Lower lobe of right lung (tissue), 2 donors: Measurements from ENCODE around the gene TLE7. TPM values are rescaled to one million over a fixed set of nuclear protein-coding genes. Genes with fewer than 3 reads are reported as not detected.

Source experiments
- ATAC-seq, 2 donors: fragments of 200-7000 bp; cut with Tn5 transposase; one replicate each; pipeline ENCODE4 v1.9.1; 2020 to 2022; ENCODE audit warnings: mild to moderate bottlenecking in 2 of 2, moderate library complexity in 2 of 2
- DNase-seq: peaks from one replicate; pipeline ENCODE4 v3.0.0-alpha.2; 2020
- H3K27ac ChIP-seq: fragments of 200-600 bp; one replicate; pipeline ENCODE4 v1.8.0; 2022
- H3K27me3 ChIP-seq: fragments of 200-600 bp; one replicate; pipeline ENCODE4 v1.8.0; 2022; ENCODE audit warnings: low read depth
- H3K36me3 ChIP-seq: fragments of 200-600 bp; one replicate; pipeline ENCODE4 v1.8.0; 2022; ENCODE audit warnings: mild to moderate bottlenecking
- H3K4me1 ChIP-seq: fragments of 200-600 bp; one replicate; pipeline ENCODE4 v1.8.0; 2022
- H3K4me3 ChIP-seq: fragments of 200-600 bp; one replicate; pipeline ENCODE4 v1.8.0; 2022; ENCODE audit warnings: mild to moderate bottlenecking
- H3K9me3 ChIP-seq: fragments of 200-600 bp; one replicate; pipeline ENCODE4 v1.8.0; 2022
- intact Hi-C: fragments of 100-400 bp; cut with DNase I; formaldehyde crosslinking; loops from one replicate; pipeline ENCODE4 v1.11.0; 2022
- total RNA-seq: library from RNA; stranded (reverse); fragmentation: NEBNext Ultra II Directional; extraction: Animal tissue kit (Norgen Biotek cat#: 25700); gene quantifications from one replicate; pipeline ENCODE4 v1.2.1, GENCODE V29; 2021
- TF ChIP-seq, protein P1 (sequence below): fragments of 200-600 bp; IDR thresholded peaks from one replicate; pipeline ENCODE4 v1.8.0; 2022; ENCODE audit warnings: antibody characterized with exemption, mild to moderate bottlenecking
- donor health status: DM: no; HTN: yes; CAD: no; lungs with severe emphysema.

TLE7 gene
- total RNA-seq, 1 donor from 2014 or later, result not detected

DNA sequence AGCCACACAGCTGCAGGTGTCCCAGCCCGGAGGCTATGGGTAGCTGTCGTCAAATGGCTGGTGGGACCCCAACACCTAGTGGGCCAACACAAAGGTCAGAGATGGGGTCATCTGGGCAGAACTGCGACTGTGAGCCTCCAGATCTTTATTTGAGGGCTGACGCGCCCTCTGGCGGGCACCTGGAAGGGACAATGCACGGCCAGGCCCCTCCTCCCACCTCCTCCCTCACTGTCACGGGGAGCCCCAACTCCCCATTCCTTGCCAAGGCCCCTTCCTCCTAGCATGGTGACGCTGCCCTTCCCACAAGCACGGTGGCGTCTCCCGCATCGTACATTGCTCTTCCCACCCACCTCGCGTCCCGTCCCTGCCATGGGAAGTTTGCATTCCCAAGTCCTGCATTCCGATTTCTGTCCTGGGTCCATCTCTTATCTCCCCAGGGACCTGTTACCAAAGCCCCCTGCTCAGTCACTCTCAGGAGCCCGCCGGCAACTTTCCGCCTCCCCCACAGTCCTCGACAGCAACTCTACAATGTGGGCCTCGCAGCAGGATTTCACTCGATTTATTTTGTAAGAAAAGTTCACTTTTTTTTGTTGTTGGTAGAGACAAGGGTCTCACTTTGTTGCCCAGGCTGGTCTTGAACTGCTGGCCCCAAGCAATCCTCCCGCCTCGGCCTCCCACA lies 1.0 kb downstream of the TLE7 start:
- Histone ChIP-seq H3K9me3 (peaks cover 23% of the 10 kb centered on the region), H3K36me3 (no peaks in the 10 kb centered on the region), H3K4me3 (no peak overlapping the region), H3K4me1 (no peaks in the 10 kb centered on the region), H3K27me3 (no peaks in the 10 kb centered on the region), H3K27ac (no peak overlapping the region)
- intact Hi-C loops, result no loop called here
- ATAC-seq (peak in 1 of 2 donors; percentile 34), DNase-seq (no peak)
- TF ChIP-seq, protein P1, sequence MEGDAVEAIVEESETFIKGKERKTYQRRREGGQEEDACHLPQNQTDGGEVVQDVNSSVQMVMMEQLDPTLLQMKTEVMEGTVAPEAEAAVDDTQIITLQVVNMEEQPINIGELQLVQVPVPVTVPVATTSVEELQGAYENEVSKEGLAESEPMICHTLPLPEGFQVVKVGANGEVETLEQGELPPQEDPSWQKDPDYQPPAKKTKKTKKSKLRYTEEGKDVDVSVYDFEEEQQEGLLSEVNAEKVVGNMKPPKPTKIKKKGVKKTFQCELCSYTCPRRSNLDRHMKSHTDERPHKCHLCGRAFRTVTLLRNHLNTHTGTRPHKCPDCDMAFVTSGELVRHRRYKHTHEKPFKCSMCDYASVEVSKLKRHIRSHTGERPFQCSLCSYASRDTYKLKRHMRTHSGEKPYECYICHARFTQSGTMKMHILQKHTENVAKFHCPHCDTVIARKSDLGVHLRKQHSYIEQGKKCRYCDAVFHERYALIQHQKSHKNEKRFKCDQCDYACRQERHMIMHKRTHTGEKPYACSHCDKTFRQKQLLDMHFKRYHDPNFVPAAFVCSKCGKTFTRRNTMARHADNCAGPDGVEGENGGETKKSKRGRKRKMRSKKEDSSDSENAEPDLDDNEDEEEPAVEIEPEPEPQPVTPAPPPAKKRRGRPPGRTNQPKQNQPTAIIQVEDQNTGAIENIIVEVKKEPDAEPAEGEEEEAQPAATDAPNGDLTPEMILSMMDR, result peak; percentile 7

DNA sequence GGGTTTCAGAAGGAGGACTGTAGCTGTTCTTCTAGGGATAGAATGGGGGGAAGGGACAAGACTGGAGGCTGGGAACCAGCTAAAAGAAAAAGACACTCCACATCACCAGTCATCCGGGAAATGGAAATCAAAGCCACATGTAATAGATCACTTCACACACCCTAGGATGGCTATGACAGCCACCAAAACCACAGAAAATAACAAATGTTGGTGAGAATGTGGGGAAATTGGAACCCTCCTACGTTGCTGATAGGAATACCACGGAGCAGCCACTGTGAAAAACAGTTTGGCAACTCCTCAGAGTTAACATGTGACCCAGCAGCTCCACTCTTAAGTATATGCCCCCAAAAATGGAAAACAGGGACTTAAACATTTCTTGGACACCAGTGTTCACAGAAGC lies 2.3 kb downstream of the TLE7 start:
- DNase-seq (no peak), ATAC-seq (no peak)
- H3K4me3 ChIP-seq, result no peak overlapping the region
- H3K9me3 ChIP-seq, result peaks cover 10% of the 10 kb centered on the region
- no peaks in the 10 kb centered on the region for H3K27me3 ChIP-seq
- no peak overlapping the region for H3K27ac ChIP-seq
- no peaks in the 10 kb centered on the region for H3K36me3 ChIP-seq
- intact Hi-C loops, result no loop called here
- TF ChIP-seq, protein P1, result no peak
- H3K4me1 ChIP-seq, result no peaks in the 10 kb centered on the region

DNA sequence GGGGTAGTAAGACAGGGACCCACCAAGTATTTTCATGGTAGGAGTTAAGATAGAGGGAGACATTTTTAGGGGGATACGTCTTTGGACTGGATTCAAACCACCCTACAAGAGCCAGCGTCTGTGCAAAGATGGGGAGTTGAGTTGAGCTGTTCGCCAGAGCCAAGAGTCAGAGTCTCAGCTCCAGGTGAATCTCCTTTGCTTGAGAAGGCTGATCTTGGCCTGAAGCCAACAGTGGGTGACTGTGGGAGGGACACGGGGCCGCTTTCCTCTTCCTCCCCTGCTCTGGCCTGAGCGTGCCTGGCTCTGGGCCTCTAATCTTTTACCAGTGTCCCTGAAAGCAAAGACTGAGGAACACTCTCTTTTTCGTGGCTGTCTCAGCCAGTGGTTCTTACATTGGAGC lies 5.4 kb downstream of the TLE7 start:
- no peaks in the 10 kb centered on the region for H3K36me3 ChIP-seq
- H3K4me1 ChIP-seq, result no peaks in the 10 kb centered on the region
- H3K9me3 ChIP-seq, result no peaks in the 10 kb centered on the region
- no peak overlapping the region for H3K27ac ChIP-seq
- H3K27me3 ChIP-seq, result no peaks in the 10 kb centered on the region
- ATAC-seq (no peak), DNase-seq (no peak)
- TF ChIP-seq, protein P1, result no peak
- no peak overlapping the region for H3K4me3 ChIP-seq
- intact Hi-C loops, result no loop called here

DNA sequence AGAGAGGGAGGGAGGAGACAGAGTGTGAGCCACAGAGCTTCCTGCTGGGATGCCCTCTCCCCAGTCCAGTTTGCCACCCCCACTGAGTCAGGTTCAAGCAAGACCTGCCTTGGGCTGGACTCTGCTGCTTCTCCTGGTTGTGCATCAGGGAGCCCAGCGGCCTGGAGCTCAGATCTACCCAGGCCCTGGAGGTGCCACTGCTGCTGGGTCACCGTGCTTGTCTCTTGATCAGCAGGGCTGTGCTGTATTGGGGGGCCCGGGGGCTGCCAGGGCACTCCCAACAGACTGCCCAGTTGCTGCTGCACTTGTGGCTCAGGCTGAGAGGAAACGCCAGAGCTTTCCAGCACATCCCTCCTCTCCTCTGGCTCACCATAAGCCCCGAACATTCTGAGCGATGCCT lies 8.9 kb downstream of the TLE7 start:
- ATAC-seq (no peak), DNase-seq (no peak)
- Histone ChIP-seq H3K36me3 (no peaks in the 10 kb centered on the region), H3K9me3 (no peaks in the 10 kb centered on the region), H3K4me3 (no peak overlapping the region), H3K4me1 (no peaks in the 10 kb centered on the region), H3K27ac (no peak overlapping the region), H3K27me3 (peaks cover 7% of the 10 kb centered on the region)
- intact Hi-C loops, result no loop called here
- TF ChIP-seq, protein P1, result no peak

DNA sequence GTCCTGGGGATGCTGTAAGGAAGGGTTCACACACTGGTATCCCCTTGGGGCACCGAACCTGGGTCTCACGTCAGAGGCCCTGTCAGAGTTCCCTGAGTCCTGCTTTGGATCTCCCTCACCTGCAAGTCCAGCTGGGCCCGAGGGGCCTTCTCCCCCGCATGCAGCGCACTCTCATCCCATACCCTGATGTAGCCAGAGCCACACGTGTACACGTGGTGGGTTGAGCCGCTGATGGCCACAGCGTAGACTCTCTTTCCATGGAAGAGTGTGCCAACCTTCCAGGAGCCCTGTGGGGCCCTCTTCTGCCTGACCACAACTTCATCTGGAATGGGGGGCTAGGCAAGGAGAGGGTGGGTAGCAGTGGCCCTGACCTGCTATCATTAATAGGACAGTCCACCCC lies 9.9 kb downstream of the TLE7 start:
- Histone ChIP-seq H3K9me3 (no peaks in the 10 kb centered on the region), H3K27ac (no peak overlapping the region), H3K27me3 (peaks cover 7% of the 10 kb centered on the region), H3K36me3 (no peaks in the 10 kb centered on the region), H3K4me1 (no peaks in the 10 kb centered on the region), H3K4me3 (no peak overlapping the region)
- DNase-seq (no peak), ATAC-seq (no peak)
- TF ChIP-seq, protein P1, result no peak
- intact Hi-C loops, result no loop called here
